GM18508 (cell line): ENCODE measurements around the gene SLC7A6.

ENCODE experiments used
- ATAC-seq: cut with Tn5 transposase; IDR thresholded peaks from one replicate; pipeline ENCODE4 v1.9.1; 2021; ENCODE audit warnings: moderate number of reproducible peaks; ENCODE audit not compliant: insufficient read depth, unreplicated experiment

The SLC7A6 gene

DNA sequence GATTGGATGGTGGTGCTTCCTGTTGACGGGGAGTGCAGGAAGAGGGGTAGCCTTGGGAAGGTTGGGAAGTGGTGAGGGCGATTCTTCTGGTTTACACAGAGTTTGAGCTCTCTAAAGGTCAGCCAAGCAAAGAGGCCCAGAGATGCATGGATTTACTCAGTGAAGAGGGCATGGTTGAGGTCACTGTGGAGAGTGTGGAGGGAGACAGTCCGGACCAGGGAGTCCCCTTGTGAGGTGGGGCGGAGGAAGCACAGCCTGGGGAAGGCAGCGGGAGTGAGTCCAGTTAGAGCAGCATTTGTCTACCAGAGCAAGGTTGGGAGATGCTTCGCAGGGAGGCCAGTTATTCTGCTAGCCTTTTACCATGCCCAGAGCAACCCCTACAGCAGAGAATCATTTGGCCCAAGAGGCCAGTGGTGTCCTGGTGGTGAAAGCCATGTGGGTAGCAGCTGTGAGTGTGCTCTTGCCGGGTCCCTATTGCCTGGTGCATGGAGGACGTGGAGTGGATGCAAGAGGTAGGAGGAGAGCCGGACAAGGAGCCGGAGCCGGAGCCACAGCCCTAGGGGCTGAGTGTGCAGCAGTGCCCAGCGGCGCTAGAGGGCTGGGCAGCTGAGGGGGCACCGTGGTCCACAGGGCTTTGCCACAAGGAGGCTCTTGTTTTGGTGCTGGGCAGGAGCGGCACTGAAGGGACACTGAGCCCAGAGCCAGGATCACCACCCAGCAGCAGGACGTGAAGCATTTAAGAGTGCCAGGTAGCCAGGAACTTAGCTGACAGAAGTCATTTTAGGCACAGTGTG, 74.2 kb downstream of the SLC7A6 start:
- ATAC-seq, result no peak

DNA sequence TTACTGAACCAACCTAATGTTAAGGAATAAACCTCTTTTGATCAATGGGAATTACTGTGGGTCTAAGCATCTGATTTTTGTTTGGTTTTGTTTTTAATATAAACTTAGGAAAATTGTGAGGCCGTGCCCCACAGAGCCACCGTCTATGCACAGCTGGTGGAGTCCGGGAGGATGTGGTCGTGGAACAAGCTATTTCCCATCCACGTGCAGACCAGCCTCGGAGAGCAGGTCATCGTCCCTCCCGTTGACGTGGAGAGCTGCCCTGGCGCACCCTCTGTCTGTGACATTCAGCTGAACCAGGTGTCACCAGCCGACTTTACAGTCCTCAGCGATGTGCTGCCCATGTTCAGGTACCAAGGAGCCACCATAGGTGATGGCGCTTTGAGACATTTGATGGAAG, 74.9 kb downstream of the SLC7A6 start:
- ATAC-seq, result no peak

DNA sequence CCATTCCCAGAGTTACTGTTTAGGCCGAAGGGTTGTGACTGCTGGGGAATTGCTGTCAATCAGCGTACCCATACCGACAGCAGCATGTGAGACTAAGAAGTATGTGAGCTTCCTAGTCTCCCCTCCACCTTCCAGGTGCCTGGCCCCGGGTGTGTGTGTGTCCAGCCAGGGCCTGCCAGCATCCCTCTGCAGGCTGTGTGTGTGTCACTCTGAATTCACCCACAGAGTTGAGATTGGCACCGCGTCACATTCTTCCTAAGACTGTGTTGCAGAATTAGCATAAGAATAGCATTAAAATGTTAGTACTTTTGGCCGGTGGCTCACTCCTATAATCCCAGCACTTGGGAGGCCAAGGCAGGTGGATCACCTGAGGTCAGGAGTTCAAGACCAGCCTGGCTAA, 78.3 kb downstream of the SLC7A6 start:
- no peak for ATAC-seq

GRCh38 chr16:68343137-68343536, 78.8 kb downstream of the SLC7A6 start:
- no peak for ATAC-seq

- no peak for ATAC-seq
These were observed 79.9 kb downstream of the SLC7A6 start for GRCh38 chr16:68344252-68344651.

GRCh38 chr16:68345351-68345810, 81.1 kb downstream of the SLC7A6 start:
- no peak for ATAC-seq

DNA sequence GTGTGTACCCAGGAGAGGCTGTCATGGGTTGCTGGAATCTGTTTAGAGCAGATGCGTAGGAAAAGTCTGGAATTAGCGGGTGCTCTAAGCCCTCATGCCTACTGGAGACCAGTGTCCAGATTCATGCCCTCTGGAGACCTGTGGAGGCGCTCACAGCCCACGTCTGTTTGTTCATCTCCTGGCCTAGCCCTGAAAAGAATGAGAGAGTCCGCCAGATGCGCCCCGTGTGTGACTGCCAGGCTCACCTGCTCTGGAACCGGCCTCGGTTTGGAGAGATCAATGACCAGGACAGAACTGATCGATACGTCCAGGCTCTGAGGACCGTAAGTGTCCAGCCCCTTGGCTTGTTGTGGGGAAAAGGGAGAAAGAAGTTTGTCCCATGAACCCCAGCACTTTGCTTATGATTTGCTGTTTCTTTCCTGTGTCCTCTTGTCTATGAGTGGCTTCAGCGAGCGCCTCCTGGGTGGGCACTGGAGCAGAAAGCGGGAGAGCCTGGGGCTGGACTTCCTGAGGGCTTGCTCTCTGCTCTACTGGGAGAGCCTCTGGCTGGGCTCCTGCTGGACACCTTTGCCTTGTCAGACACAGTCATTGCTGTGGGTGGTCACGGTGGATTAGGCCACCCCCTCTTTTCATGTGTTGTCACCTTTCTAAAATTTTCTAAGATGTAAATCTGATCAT, 81.8 kb downstream of the SLC7A6 start:
- no peak for ATAC-seq

DNA sequence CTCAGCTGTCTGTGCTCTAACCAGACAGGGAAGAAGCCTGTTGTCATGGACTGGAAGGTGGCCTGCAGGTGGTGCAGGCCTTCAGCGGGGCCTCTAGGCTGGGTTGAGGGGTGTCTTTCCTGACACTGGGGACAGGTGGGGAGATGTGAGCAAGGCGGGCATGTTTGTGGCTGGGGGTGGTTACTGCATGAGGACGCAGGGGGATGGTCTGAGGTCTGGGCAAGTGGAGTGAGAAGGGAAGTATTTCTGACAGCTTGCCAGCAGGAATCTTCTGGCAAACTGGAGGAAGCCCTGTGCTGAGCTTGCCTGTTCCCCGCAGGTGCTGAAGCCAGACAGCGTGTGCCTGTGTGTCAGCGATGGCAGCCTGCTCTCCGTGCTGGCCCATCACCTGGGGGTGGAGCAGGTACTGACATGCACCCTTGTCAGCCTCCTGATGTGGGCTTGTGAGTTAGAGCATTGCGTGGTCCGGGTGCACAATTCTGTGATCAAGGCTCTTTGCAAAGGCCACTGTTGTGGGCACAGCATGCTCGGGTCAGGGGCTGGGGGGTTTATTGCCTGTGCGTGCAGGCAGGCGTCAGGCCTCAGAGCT, 82.7 kb downstream of the SLC7A6 start:
- no peak for ATAC-seq

GRCh38 chr16:68347605-68348004, 83.3 kb downstream of the SLC7A6 start:
- ATAC-seq, result no peak

DNA sequence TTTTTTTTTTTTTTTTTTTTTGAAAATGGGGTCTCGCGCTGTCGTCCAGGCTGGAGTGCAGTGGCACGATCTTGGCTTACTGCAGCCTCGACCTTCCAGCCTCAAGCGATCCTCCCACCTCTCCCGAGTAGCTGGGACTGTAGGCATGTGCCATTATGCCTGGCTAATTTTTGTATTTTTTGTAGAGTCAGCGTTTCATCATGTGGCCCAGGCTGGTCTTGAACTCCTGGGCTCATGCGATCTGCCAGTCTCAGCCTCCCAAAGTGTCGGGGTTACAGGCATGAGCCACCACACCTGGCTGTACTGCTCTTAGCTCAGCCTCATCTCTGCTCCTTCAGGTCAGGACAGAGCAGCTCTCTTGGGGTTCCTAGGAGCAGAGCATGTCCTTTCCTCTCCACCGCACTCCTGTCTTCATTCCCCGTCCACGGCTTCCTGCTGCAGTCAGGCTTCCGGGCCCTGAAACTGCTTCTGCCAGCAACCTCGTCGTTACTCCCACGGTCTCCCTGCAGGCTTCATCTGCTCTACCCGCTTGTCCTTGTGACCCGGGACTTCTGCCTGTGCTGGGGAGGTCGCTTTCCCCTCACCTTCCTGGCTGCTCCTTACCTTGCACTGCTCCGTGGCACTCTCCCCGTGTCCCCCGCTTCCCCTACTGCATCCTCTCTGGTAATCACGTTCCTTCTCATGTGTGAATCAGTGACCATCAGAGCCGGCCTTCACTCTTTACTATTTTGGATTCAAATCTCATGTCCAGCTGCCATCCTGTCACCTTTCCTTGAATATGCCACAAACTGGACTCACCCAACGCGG, 84.5 kb downstream of the SLC7A6 start:
- ATAC-seq, result no peak

GRCh38 chr16:68349838-68350410, 85.6 kb downstream of the SLC7A6 start:
- ATAC-seq, result no peak

- no peak for ATAC-seq
These were observed 86.6 kb downstream of the SLC7A6 start for GRCh38 chr16:68350813-68351350.
